Endothelial cell of umbilical vein (primary cell): ENCODE measurements around the gene NCOA5.

Source experiments
- FOS ChIP-seq: IDR thresholded peaks from 2 replicates; pipeline ENCODE4 v1.6.1; 2011; ENCODE audit warnings: mild to moderate bottlenecking, low read length, moderate library complexity, borderline replicate concordance; ENCODE audit not compliant: insufficient read depth
- TF ChIP-seq, protein P1 (sequence below): IDR thresholded peaks from 2 replicates; pipeline ENCODE4 v1.6.1; 2011; ENCODE audit not compliant: insufficient read depth, insufficient read length

DNA sequence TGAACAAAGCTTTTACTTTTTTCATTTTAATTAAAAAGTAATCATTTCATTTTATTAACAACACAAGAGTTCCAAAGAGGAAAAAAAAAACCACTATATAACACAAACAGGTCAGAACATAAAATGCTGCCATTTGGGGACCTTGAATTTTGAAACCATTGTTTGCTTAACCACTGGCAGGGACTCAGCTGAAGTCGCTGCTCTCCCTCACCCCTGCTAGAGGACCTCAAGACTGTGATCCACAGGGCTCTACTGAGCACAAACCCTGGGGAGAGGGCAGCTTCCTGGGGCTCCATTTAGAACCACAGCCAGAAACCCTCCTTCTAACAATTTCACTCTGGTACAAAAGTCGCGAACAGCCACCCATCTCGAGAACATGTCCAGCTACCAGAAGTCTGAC lies 28.8 kb downstream of the NCOA5 start:
- TF ChIP-seq, protein P1, sequence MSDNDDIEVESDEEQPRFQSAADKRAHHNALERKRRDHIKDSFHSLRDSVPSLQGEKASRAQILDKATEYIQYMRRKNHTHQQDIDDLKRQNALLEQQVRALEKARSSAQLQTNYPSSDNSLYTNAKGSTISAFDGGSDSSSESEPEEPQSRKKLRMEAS = no peak
- no peak for TF ChIP-seq FOS
